Colonic mucosa (tissue), 4 donors: Measurements from ENCODE around the gene KLF15. TPM values are rescaled to one million over a fixed set of nuclear protein-coding genes. Genes with fewer than 3 reads are reported as not detected.

ENCODE experiments used
- DNase-seq: peaks from one replicate; pipeline ENCODE4 v3.0.0-alpha.2; 2020
- H3K27ac ChIP-seq: fragments of 200-600 bp; one replicate; pipeline ENCODE4 v1.8.0; 2021
- H3K27me3 ChIP-seq: fragments of 200-600 bp; one replicate; pipeline ENCODE4 v1.8.0; 2021
- H3K36me3 ChIP-seq: fragments of 200-600 bp; one replicate; pipeline ENCODE4 v1.8.0; 2021
- H3K4me1 ChIP-seq: fragments of 200-600 bp; one replicate; pipeline ENCODE4 v1.8.0; 2021; ENCODE audit warnings: mild to moderate bottlenecking
- H3K4me3 ChIP-seq: fragments of 200-600 bp; one replicate; pipeline ENCODE4 v1.8.0; 2021
- H3K9ac ChIP-seq, 2 donors: one replicate each; pipeline ENCODE4 v1.7.0; 2013; ENCODE audit warnings: control low read depth in 2 of 2, low read depth in 2 of 2, low read length in 2 of 2
- H3K9me3 ChIP-seq: fragments of 200-600 bp; one replicate; pipeline ENCODE4 v1.8.0; 2021
- CTCF ChIP-seq: fragments of 200-600 bp; IDR thresholded peaks from one replicate; pipeline ENCODE4 v1.8.0; 2022; ENCODE audit warnings: antibody characterized with exemption, mild to moderate bottlenecking
- intact Hi-C: fragments of 100-400 bp; cut with DNase I; formaldehyde crosslinking; loops from one replicate; pipeline ENCODE4 v1.14.1; 2022
- total RNA-seq, 2 donors: library from RNA; stranded (reverse); fragmentation: NEBNext Ultra II Directional in 1 of 2; extraction: Animal tissue kit (Norgen Biotek cat#: 25700) in 1 of 2; gene quantifications; one replicate each; pipeline ENCODE4 v1.2.1, GENCODE V29; 2021
- donor health status: healthy.
- donor health status: DM: no; HTN: no; CAD: no.
- donor health status: DM: no; HTN: no; CAD: no.

KLF15 gene
- 1 to 10 TPM in 1 of 2 donors, under 1 TPM in 1; 0.66 to 1.9 TPM for total RNA-seq

- H3K4me3 ChIP-seq = peak within 1 kb of the TSS; percentile 49
- peak; percentile 87 for DNase-seq
- peak within 1 kb of the TSS; percentile 36 for H3K27ac ChIP-seq
- H3K9me3 ChIP-seq = no peaks in the 10 kb centered on the region
- intact Hi-C loops = no loop called here
- TF ChIP-seq CTCF = no peak
- H3K27me3 ChIP-seq = peaks cover 18% of the 10 kb centered on the region
- peak within 1 kb of the TSS; percentile 46 to 85 for H3K9ac ChIP-seq
- peaks cover 8% of the 10 kb centered on the region for H3K4me1 ChIP-seq
- H3K36me3 ChIP-seq = no peaks in the 10 kb centered on the region
Observed at GRCh38 chr3:126357295-126358037, at the start of gene KLF15. Gene KLF15, minus strand, starts transcription at chr3:126357408. Its CDS starts 4,486 bp downstream, at chr3:126352922.

- peak; percentile 11 for DNase-seq
- no peak for TF ChIP-seq CTCF
Observed at GRCh38 chr3:126406389-126407296, 49.4 kb upstream of the KLF15 start.

GRCh38 chr3:126402666-126403302, 45.6 kb upstream of the KLF15 start:
- Histone ChIP-seq H3K27me3 (no peaks in the 10 kb centered on the region), H3K9me3 (no peaks in the 10 kb centered on the region), H3K9ac (no peak overlapping the region), H3K36me3 (no peaks in the 10 kb centered on the region), H3K4me3 (no peak overlapping the region), H3K27ac (no peak overlapping the region), H3K4me1 (no peaks in the 10 kb centered on the region)
- no peak for DNase-seq
- intact Hi-C loops = no loop called here
- TF ChIP-seq CTCF = no peak

More at GRCh38 chr3:126406389-126407296, 49.4 kb upstream of the KLF15 start:
- no peaks in the 10 kb centered on the region for H3K4me1 ChIP-seq
- H3K4me3 ChIP-seq = no peak overlapping the region
- no peak overlapping the region for H3K27ac ChIP-seq
- no peaks in the 10 kb centered on the region for H3K36me3 ChIP-seq
- no peaks in the 10 kb centered on the region for H3K27me3 ChIP-seq
- no peaks in the 10 kb centered on the region for H3K9me3 ChIP-seq
- H3K9ac ChIP-seq = no peak overlapping the region
- intact Hi-C loops = no loop called here

- intact Hi-C loops = no loop called here
- no peak for DNase-seq
- no peak for TF ChIP-seq CTCF
- H3K27ac ChIP-seq = no peak overlapping the region
- H3K4me3 ChIP-seq = no peak overlapping the region
- no peaks in the 10 kb centered on the region for H3K4me1 ChIP-seq
- H3K27me3 ChIP-seq = no peaks in the 10 kb centered on the region
- H3K36me3 ChIP-seq = no peaks in the 10 kb centered on the region
- no peak overlapping the region for H3K9ac ChIP-seq
- H3K9me3 ChIP-seq = no peaks in the 10 kb centered on the region
Observed at GRCh38 chr3:126402178-126402577, 45.0 kb upstream of the KLF15 start.

GRCh38 chr3:126401611-126402160, 44.5 kb upstream of the KLF15 start:
- H3K4me3 ChIP-seq = no peak overlapping the region
- H3K9ac ChIP-seq = no peak overlapping the region
- no peaks in the 10 kb centered on the region for H3K4me1 ChIP-seq
- H3K27me3 ChIP-seq = no peaks in the 10 kb centered on the region
- no peaks in the 10 kb centered on the region for H3K36me3 ChIP-seq
- H3K9me3 ChIP-seq = no peaks in the 10 kb centered on the region
- no peak for TF ChIP-seq CTCF
- intact Hi-C loops = no loop called here
- DNase-seq = no peak
- H3K27ac ChIP-seq = no peak overlapping the region
